CD14-positive monocyte (primary cell): ENCODE measurements around the gene TULP3. TPM values are rescaled to one million over a fixed set of nuclear protein-coding genes. Genes with fewer than 3 reads are reported as not detected.

ENCODE experiments used
- DNase-seq, 3 donors: peaks; one replicate each; pipeline ENCODE4 v3.0.0-alpha.2; 2011 to 2022
- H2AFZ ChIP-seq: 2 replicates; pipeline ENCODE4 v1.6.0; 2012; ENCODE audit warnings: mild to moderate bottlenecking, low read depth, low read length, inconsistent platforms; ENCODE audit not compliant: insufficient read depth, poor library complexity, severe bottlenecking
- H3K27ac ChIP-seq, 2 donors: 1 replicate in 1 of 2; 2 replicates in 1 of 2; pipeline ENCODE4 v1.5.1; 2012 to 2013; ENCODE audit warnings: low read length in 2 of 2, control low read depth in 1 of 2, inconsistent platforms in 1 of 2, low read depth in 1 of 2, mild to moderate bottlenecking in 1 of 2
- H3K27me3 ChIP-seq, 2 donors: one replicate each; pipeline versions ENCODE4 v1.6.0 to v1.6.1; 2011 to 2013; ENCODE audit warnings: low read length in 2 of 2; ENCODE audit not compliant: control insufficient read depth in 2 of 2, insufficient read depth in 2 of 2
- H3K36me3 ChIP-seq, 2 donors: replicated peaks in 1 of 2; 1 replicate in 1 of 2; 2 replicates in 1 of 2; pipeline versions ENCODE4 v1.5.1 to v1.6.1; 2012 to 2013; ENCODE audit warnings: low read length in 2 of 2, control low read depth in 1 of 2, inconsistent platforms in 1 of 2, mild to moderate bottlenecking in 1 of 2; ENCODE audit not compliant: insufficient read depth in 2 of 2, control insufficient read depth in 1 of 2
- H3K4me1 ChIP-seq, 2 donors: 1 replicate in 1 of 2; 2 replicates in 1 of 2; pipeline versions ENCODE4 v1.5.1 to v1.6.1; 2012 to 2013; ENCODE audit warnings: low read length in 2 of 2, control low read depth in 1 of 2, inconsistent platforms in 1 of 2, mild to moderate bottlenecking in 1 of 2, moderate library complexity in 1 of 2; ENCODE audit not compliant: insufficient read depth in 2 of 2, control insufficient read depth in 1 of 2
- H3K4me2 ChIP-seq: replicated peaks from 2 replicates; pipeline ENCODE3; 2012; ENCODE audit warnings: low read length, moderate library complexity, mild to moderate bottlenecking; ENCODE audit not compliant: poor library complexity, severe bottlenecking; ENCODE audit errors: extremely low read depth
- H3K4me3 ChIP-seq, 3 experiments: fragments of 200-600 bp in 1 of 3; sonication (generic) in 1 of 3; replicated peaks in 1 of 3; 1 replicate in 2 of 3; 2 replicates in 1 of 3; pipeline ENCODE4 v1.5.1; 2011 to 2013; ENCODE audit warnings: low read length in 3 of 3, mild to moderate bottlenecking in 3 of 3, control low read depth in 2 of 3, low read depth in 2 of 3, inconsistent platforms in 1 of 3, moderate library complexity in 1 of 3
- H3K79me2 ChIP-seq: 2 replicates; pipeline ENCODE4 v1.6.0; 2012; ENCODE audit warnings: mild to moderate bottlenecking, control low read depth, inconsistent platforms, low read length, moderate library complexity; ENCODE audit not compliant: insufficient read depth
- H3K9ac ChIP-seq: 2 replicates; pipeline ENCODE4 v1.6.0; 2017; ENCODE audit warnings: low read length, mild to moderate bottlenecking; ENCODE audit not compliant: insufficient read depth, poor library complexity, severe bottlenecking
- H3K9me3 ChIP-seq, 2 donors: replicated peaks in 1 of 2; 1 replicate in 1 of 2; 2 replicates in 1 of 2; pipeline versions ENCODE4 v1.5.1 to v1.6.1; 2012 to 2013; ENCODE audit warnings: low read length in 2 of 2, control low read depth in 1 of 2; ENCODE audit not compliant: control insufficient read depth in 1 of 2, insufficient read depth in 1 of 2
- H4K20me1 ChIP-seq: 2 replicates; pipeline ENCODE4 v1.6.0; 2012; ENCODE audit warnings: mild to moderate bottlenecking, low read length, control low read depth, moderate library complexity; ENCODE audit not compliant: insufficient read depth
- H3K27ac Mint-ChIP-seq, 7 donors: one replicate each; pipeline ENCODE4 v1.8.0; 2020; ENCODE audit warnings: mild to moderate bottlenecking in 7 of 7, mixed read lengths in 7 of 7, moderate library complexity in 6 of 7, inconsistent platforms in 2 of 7
- H3K27me3 Mint-ChIP-seq, 3 donors: one replicate each; pipeline ENCODE4 v1.8.0; 2021 to 2022; ENCODE audit warnings: low read depth in 3 of 3, mild to moderate bottlenecking in 3 of 3, mixed read lengths in 3 of 3, moderate library complexity in 3 of 3, inconsistent platforms in 1 of 3
- H3K36me3 Mint-ChIP-seq, 2 donors: one replicate each; pipeline ENCODE4 v1.8.0; 2020; ENCODE audit warnings: mixed read lengths in 2 of 2, inconsistent platforms in 1 of 2, mild to moderate bottlenecking in 1 of 2
- H3K4me1 Mint-ChIP-seq: one replicate; pipeline ENCODE4 v1.8.0; 2020; ENCODE audit warnings: mild to moderate bottlenecking, mixed read lengths
- H3K4me3 Mint-ChIP-seq, 2 donors: one replicate each; pipeline ENCODE4 v1.8.0; 2020; ENCODE audit warnings: mild to moderate bottlenecking in 2 of 2, mixed read lengths in 2 of 2, moderate library complexity in 1 of 2
- H3K9me3 Mint-ChIP-seq, 7 donors: one replicate each; pipeline ENCODE4 v1.8.0; 2020 to 2022; ENCODE audit warnings: mixed read lengths in 7 of 7, mild to moderate bottlenecking in 6 of 7, moderate library complexity in 6 of 7, inconsistent platforms in 2 of 7
- CTCF ChIP-seq: fragments of 200-600 bp; IDR thresholded peaks from one replicate; pipeline ENCODE4 v1.8.0; 2022; ENCODE audit warnings: antibody characterized with exemption, mild to moderate bottlenecking
- WGBS: methylation state at CpG from one replicate; pipeline ENCODE4 v1.1.5; 2013; ENCODE audit warnings: missing lambda C conversion rate; ENCODE audit not compliant: insufficient coverage; 5-methylcytosine and 5-hydroxymethylcytosine counted together
- intact Hi-C, 2 donors: fragments of 100-400 bp; cut with micrococcal nuclease; formaldehyde crosslinking; loops; one replicate each; pipeline versions ENCODE4 v1.15.0 to v1.15.1; 2023
- polyA plus RNA-seq, 3 donors: library from polyadenylated mRNA; depleted of rRNA in 1 of 3; unstranded in 2 of 3; stranded (reverse) in 1 of 3; fragments of 300-500 nt in 2 of 3; fragments of >200 nt in 1 of 3; fragmentation: Illumina TruSeq in 2 of 3; gene quantifications; 1 replicate in 2 of 3; 2 replicates in 1 of 3; pipeline ENCODE4 v1.2.3, GENCODE V29; 2012 to 2021

The TULP3 gene
- polyA plus RNA-seq, 3 donors: 1.7 to 3.6 (median 2.3) TPM

GRCh38 chr12:2845280-2845679 is 45.4 kb upstream of the TULP3 start:
- no peaks in the 10 kb centered on the region for H3K27me3 ChIP-seq
- no peak for DNase-seq
- H3K4me2 ChIP-seq: no peak overlapping the region
- no peak overlapping the region for H3K9ac ChIP-seq
- peaks cover 26 to 43% of the 10 kb centered on the region in 2 donors for H3K36me3 Mint-ChIP-seq
- no peak overlapping the region for H2AFZ ChIP-seq
- no peak overlapping the region for H3K4me3 ChIP-seq
- no peaks in the 10 kb centered on the region for H3K9me3 ChIP-seq
- H3K4me3 Mint-ChIP-seq: no peak overlapping the region
- no peak overlapping the region for H3K27ac ChIP-seq
- no peaks in the 10 kb centered on the region for H3K27me3 Mint-ChIP-seq
- WGBS: 84% methylated on average over 2 of the region's 6 CpGs
- no peaks in the 10 kb centered on the region for H4K20me1 ChIP-seq
- no peaks in the 10 kb centered on the region for H3K4me1 Mint-ChIP-seq
- H3K79me2 ChIP-seq: no peaks in the 10 kb centered on the region
- H3K27ac Mint-ChIP-seq: no peak overlapping the region
- no peak for TF ChIP-seq CTCF
- H3K9me3 Mint-ChIP-seq: no peaks in the 10 kb centered on the region
- H3K36me3 ChIP-seq: peaks cover 18 to 21% of the 10 kb centered on the region in 2 donors
- no peaks in the 10 kb centered on the region for H3K4me1 ChIP-seq
- intact Hi-C loops: no loop called here

GRCh38 chr12:2851931-2852330 is 38.8 kb upstream of the TULP3 start:
- WGBS: no CpG with 5 or more reads among the region's 3 CpGs
- no peaks in the 10 kb centered on the region for H3K9me3 ChIP-seq
- H3K36me3 Mint-ChIP-seq: peaks cover 15 to 27% of the 10 kb centered on the region in 2 donors
- no peak overlapping the region for H3K27ac Mint-ChIP-seq
- no peak overlapping the region for H3K9ac ChIP-seq
- H3K27me3 Mint-ChIP-seq: peaks cover 0 to 1% (median 0%) of the 10 kb centered on the region in 3 donors
- H3K36me3 ChIP-seq: peaks cover 2 to 8% of the 10 kb centered on the region in 2 donors
- H2AFZ ChIP-seq: no peak overlapping the region
- no peaks in the 10 kb centered on the region for H3K27me3 ChIP-seq
- H3K4me1 ChIP-seq: no peaks in the 10 kb centered on the region
- no peak overlapping the region for H3K4me3 Mint-ChIP-seq
- H3K4me1 Mint-ChIP-seq: peaks cover 4% of the 10 kb centered on the region
- no peak overlapping the region for H3K4me2 ChIP-seq
- H3K9me3 Mint-ChIP-seq: peaks cover 0 to 2% (median 0%) of the 10 kb centered on the region in 7 donors
- no peak overlapping the region for H3K4me3 ChIP-seq
- no peak for DNase-seq
- H3K79me2 ChIP-seq: no peaks in the 10 kb centered on the region
- intact Hi-C loops: loop anchor here (2.0 to 10.0 kb wide), 4 partner anchors 93 to 193 kb away; no protein-coding TSS in a partner anchor
- TF ChIP-seq CTCF: no peak
- no peaks in the 10 kb centered on the region for H4K20me1 ChIP-seq
- no peak overlapping the region for H3K27ac ChIP-seq
